HepG2 (cell line): ENCODE measurements around the gene CDC42EP5. TPM values are rescaled to one million over a fixed set of nuclear protein-coding genes. Genes with fewer than 3 reads are reported as not detected.

ENCODE experiments used
- ATAC-seq: fragments of 200-7000 bp; cut with Tn5 transposase; 3 replicates; pipeline ENCODE4 v1.9.1; 2020; ENCODE audit warnings: mild to moderate bottlenecking, moderate library complexity
- BruUV-seq: library from RNA; stranded (reverse); fragments of 400-500 nt; replicated peaks from 2 replicates; lab custom pipeline; 2021; lab: Mats Ljungman, UMichigan
- CTCF ChIA-PET: fragments of 300-600 bp; formaldehyde crosslinking; extraction: SDS; loops from one replicate; lab custom pipeline; 2021; ENCODE audit warnings: low total read pairs, inconsistent platforms, low intra/inter-chr PET ratio; lab: Yijun Ruan, JAX
- POLR2A ChIA-PET: fragments of 350-600 bp; sonication (Branson Sonifier 250); formaldehyde crosslinking; loops from one replicate; lab custom pipeline; 2020; ENCODE audit warnings: antibody characterized with exemption, inconsistent platforms; lab: Yijun Ruan, JAX
- DNase-seq: peaks from one replicate; pipeline ENCODE4 v3.0.0-alpha.2; 2015; ENCODE audit warnings: low spot score
- FAIRE-seq: peaks from 3 replicates; lab custom pipeline; 2011; peaks lifted over from hg19 to GRCh38; lab: Jason Lieb, UNC
- H2AFZ ChIP-seq: one replicate; pipeline ENCODE4 v1.6.1; 2011; ENCODE audit warnings: low read length, inconsistent platforms
- H3K27ac ChIP-seq: fragments of 300-600 bp; 3 replicates; pipeline ENCODE4 v1.8.0; 2011; ENCODE audit warnings: mixed run types, mild to moderate bottlenecking, mixed read lengths, low read length, inconsistent platforms; ENCODE audit not compliant: insufficient read depth; ENCODE audit errors: extremely low read length
- H3K27me3 ChIP-seq, 2 experiments: fragments of 200-600 bp in 1 of 2; 2 replicates in 1 of 2; 3 replicates in 1 of 2; pipeline versions ENCODE4 v1.6.0 to v1.8.0; 2011; ENCODE audit warnings: low read length in 2 of 2, mild to moderate bottlenecking in 2 of 2, moderate library complexity in 2 of 2, inconsistent platforms in 1 of 2; ENCODE audit not compliant: insufficient read depth in 2 of 2, control insufficient read depth in 1 of 2
- H3K36me3 ChIP-seq, 2 experiments: fragments of 200-600 bp in 1 of 2; replicated peaks in 1 of 2; 2 replicates in 1 of 2; 3 replicates in 1 of 2; pipeline versions ENCODE4 v1.5.1 to v1.8.0; 2011; ENCODE audit warnings: low read length in 2 of 2, inconsistent platforms in 1 of 2; ENCODE audit not compliant: insufficient read depth in 2 of 2, control insufficient read depth in 1 of 2
- H3K4me1 ChIP-seq: 2 replicates; pipeline ENCODE4 v1.5.1; 2012; ENCODE audit warnings: low read length, inconsistent platforms; ENCODE audit not compliant: insufficient read depth
- H3K4me2 ChIP-seq: 2 replicates; pipeline ENCODE4 v1.6.0; 2011; ENCODE audit warnings: low read depth, low read length, inconsistent platforms
- H3K4me3 ChIP-seq, 3 experiments: fragments of 200-600 bp in 1 of 3; sonication (generic), shearing (Covaris generic) in 1 of 3; replicated peaks in 1 of 3; 2 replicates each; pipeline ENCODE4 v1.5.1; 2011 to 2016; ENCODE audit warnings: low read length in 3 of 3, inconsistent platforms in 2 of 3, low read depth in 2 of 3, mild to moderate bottlenecking in 2 of 3, control low read depth in 1 of 3, mixed read lengths in 1 of 3; ENCODE audit not compliant: insufficient read depth in 1 of 3
- H3K79me2 ChIP-seq: one replicate; pipeline ENCODE4 v1.6.1; 2011; ENCODE audit warnings: low read length, inconsistent platforms; ENCODE audit not compliant: insufficient read depth
- H3K9ac ChIP-seq: 2 replicates; pipeline ENCODE4 v1.6.0; 2011; ENCODE audit warnings: mild to moderate bottlenecking, low read depth, low read length, inconsistent platforms; ENCODE audit not compliant: insufficient read depth
- H3K9me3 ChIP-seq: 2 replicates; pipeline ENCODE4 v1.5.1; 2012; ENCODE audit warnings: mild to moderate bottlenecking, low read length
- H4K20me1 ChIP-seq: 2 replicates; pipeline ENCODE4 v1.6.0; 2011; ENCODE audit warnings: inconsistent platforms, mild to moderate bottlenecking, low read length, moderate library complexity; ENCODE audit not compliant: insufficient read depth
- AKAP8 ChIP-seq: sonication (generic); formaldehyde crosslinking; IDR thresholded peaks from 2 replicates; pipeline ENCODE4 v1.5.1; 2020; ENCODE audit warnings: mild to moderate bottlenecking, missing genetic modification reagents
- DPF2 ChIP-seq: sonication (generic); formaldehyde crosslinking; IDR thresholded peaks from 2 replicates; pipeline ENCODE4 v1.4.0; 2020; ENCODE audit warnings: mild to moderate bottlenecking, low read depth, missing genetic modification reagents, borderline replicate concordance
- EHMT2 ChIP-seq: fragments of 200-600 bp; sonication (generic); IDR thresholded peaks from 2 replicates; pipeline ENCODE4 v1.7.0; 2017; ENCODE audit warnings: antibody characterized with exemption, low read depth, low read length, borderline replicate concordance
- ETV5 ChIP-seq: IDR thresholded peaks from 2 replicates; pipeline ENCODE4 v1.6.1; 2018; ENCODE audit warnings: missing biosample characterization, missing genetic modification reagents, inconsistent platforms, borderline replicate concordance
- FOSL2 ChIP-seq: sonication (generic); formaldehyde crosslinking; IDR thresholded peaks from 2 replicates; pipeline ENCODE4 v1.4.0; 2020; ENCODE audit warnings: missing genetic modification reagents
- GABPB1 ChIP-seq: IDR thresholded peaks from 2 replicates; pipeline ENCODE4 v1.6.1; 2016; ENCODE audit warnings: mild to moderate bottlenecking, missing genetic modification reagents, moderate library complexity, missing compliant biosample characterization
- GATAD1 ChIP-seq: IDR thresholded peaks from 2 replicates; pipeline ENCODE4 v1.6.1; 2016; ENCODE audit warnings: missing genetic modification reagents, missing compliant biosample characterization
- LCORL ChIP-seq, 2 experiments: fragments of 450-650 bp in 1 of 2; sonication (generic) in 1 of 2; formaldehyde crosslinking in 1 of 2; IDR thresholded peaks; 2 replicates each; pipeline versions ENCODE4 v1.5.0 to v1.6.1; 2017 to 2020; ENCODE audit warnings: antibody characterized with exemption in 1 of 2, missing genetic modification reagents in 1 of 2
- NKX3-1 ChIP-seq: sonication (generic); formaldehyde crosslinking; IDR thresholded peaks from 2 replicates; pipeline ENCODE4 v1.5.0; 2020; ENCODE audit warnings: missing genetic modification reagents
- POLR2G ChIP-seq: fragments of 200-400 bp; formaldehyde crosslinking; IDR thresholded peaks from 2 replicates; pipeline ENCODE4 v1.6.1; 2018; ENCODE audit warnings: mild to moderate bottlenecking, low read depth, low read length, moderate library complexity
- SALL1 ChIP-seq: sonication (generic); formaldehyde crosslinking; IDR thresholded peaks from 2 replicates; pipeline ENCODE4 v1.8.0; 2022; ENCODE audit warnings: mild to moderate bottlenecking, missing genetic modification reagents
- SMC3 ChIP-seq: IDR thresholded peaks from 2 replicates; pipeline ENCODE4 v1.6.1; 2011; ENCODE audit warnings: low read length, improper control_type of control experiment
- SRSF4 ChIP-seq: fragments of 200-400 bp; formaldehyde crosslinking; IDR thresholded peaks from one replicate; pipeline ENCODE4 v1.6.1; 2018; ENCODE audit warnings: mild to moderate bottlenecking, low read depth, low read length, moderate library complexity; ENCODE audit not compliant: poor library complexity, severe bottlenecking
- SUZ12 ChIP-seq: fragments of 150-350 bp; IDR thresholded peaks from 2 replicates; pipeline ENCODE4 v1.6.1; 2014; ENCODE audit warnings: low read depth, low read length
- TAF15 ChIP-seq: fragments of 200-400 bp; formaldehyde crosslinking; IDR thresholded peaks from one replicate; pipeline ENCODE4 v1.6.1; 2018; ENCODE audit warnings: mild to moderate bottlenecking, low read depth, low read length; ENCODE audit not compliant: poor library complexity, severe bottlenecking
- ZBTB38 ChIP-seq: sonication (generic); formaldehyde crosslinking; IDR thresholded peaks from 2 replicates; pipeline ENCODE4 v1.5.1; 2020; ENCODE audit warnings: mild to moderate bottlenecking, missing genetic modification reagents
- ZFP41 ChIP-seq: sonication (generic); formaldehyde crosslinking; IDR thresholded peaks from 2 replicates; pipeline ENCODE4 v1.4.0; 2020; ENCODE audit warnings: mild to moderate bottlenecking, missing genetic modification reagents, borderline replicate concordance
- WGBS: methylation state at CpG from one replicate; pipeline ENCODE4 v1.1.6; 2017; ENCODE audit warnings: low lambda C conversion rate; 5-methylcytosine and 5-hydroxymethylcytosine counted together
- in situ Hi-C: cut with HindIII; loops from 2 replicates; pipeline ENCODE4 v1.10.0; 2017; ENCODE audit warnings: low pct_unique_long_range_greater_than_20kb; ENCODE audit not compliant: extremely low pct_ligation_motif_present
- intact Hi-C: fragments of 100-400 bp; cut with micrococcal nuclease; formaldehyde crosslinking; loops from one replicate; pipeline ENCODE4 v1.10.0; 2022; ENCODE audit not compliant: unreplicated experiment
- polyA plus RNA-seq, 8 experiments: library from polyadenylated mRNA; depleted of rRNA in 3 of 8; stranded (reverse) in 7 of 8; unstranded in 1 of 8; fragments of >200 nt; fragmentation: Illumina TruSeq in 4 of 8; extraction: Trizol in 4 of 8; gene quantifications; 2 replicates each; pipeline versions ENCODE4 v1.2.1 to v1.2.3, GENCODE V29; 2011 to 2016; ENCODE audit warnings: low read depth in 4 of 8, missing spikeins in 1 of 8, mixed read lengths in 1 of 8; ENCODE audit not compliant: insufficient read depth in 1 of 8
- total RNA-seq, 5 experiments: library from RNA; depleted of rRNA; stranded (reverse); fragments of >200 nt; fragmentation: Illumina TruSeq; extraction: Trizol; gene quantifications; 2 replicates each; pipeline ENCODE4 v1.2.3, GENCODE V29; 2016; ENCODE audit warnings: low read depth in 1 of 5
- TF ChIP-seq, protein P1 (sequence below): sonication (generic); formaldehyde crosslinking; IDR thresholded peaks from 2 replicates; pipeline ENCODE4 v1.4.0; 2020; ENCODE audit warnings: missing genetic modification reagents
- TF ChIP-seq, protein P2 (sequence below), 2 experiments: fragments of 450-650 bp in 1 of 2; sonication (generic) in 1 of 2; formaldehyde crosslinking; IDR thresholded peaks; 2 replicates each; pipeline versions ENCODE4 v1.5.0 to v1.8.0; 2020 to 2022; ENCODE audit warnings: mild to moderate bottlenecking in 1 of 2, missing genetic modification reagents in 1 of 2

The CDC42EP5 gene
- total and polyA plus RNA-seq, 2 of the 13 experiments (the other 11 are each of a cell fraction or from before 2014, with no cell fraction given): 0.41 to 1.6 TPM

DNA sequence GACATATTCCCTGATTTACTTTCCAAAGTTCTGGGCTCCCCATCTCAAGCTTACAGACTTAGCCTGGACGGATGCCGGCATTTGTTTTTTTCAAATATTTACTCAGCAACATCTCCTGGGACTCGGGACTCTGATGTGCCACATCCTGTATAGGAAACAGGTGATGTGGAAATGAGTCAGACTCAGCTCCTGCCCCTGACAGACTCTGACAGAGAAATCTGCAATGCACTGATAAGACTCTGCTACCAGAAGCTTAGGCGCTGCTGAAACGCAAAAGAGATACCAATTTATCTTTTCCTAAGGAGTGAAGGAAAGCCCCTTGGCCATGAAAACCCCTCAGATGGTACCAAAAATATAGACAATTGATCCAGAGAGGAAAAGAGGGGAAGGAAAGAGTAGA lies 45.7 kb upstream of the CDC42EP5 start:
- no peaks in the 10 kb centered on the region for H3K9me3 ChIP-seq
- no TSS peak for BruUV-seq
- no peak overlapping the region for H3K4me2 ChIP-seq
- no peaks in the 10 kb centered on the region for H4K20me1 ChIP-seq
- 2% methylated on average over 5 of the region's 5 CpGs for WGBS
- no peak overlapping the region for H3K27ac ChIP-seq
- no peak overlapping the region for H3K4me3 ChIP-seq
- H2AFZ ChIP-seq: no peak overlapping the region
- H3K79me2 ChIP-seq: no peaks in the 10 kb centered on the region
- no peak overlapping the region for H3K9ac ChIP-seq
- H3K27me3 ChIP-seq: no peaks in the 10 kb centered on the region
- CTCF ChIA-PET: no interaction called here
- no peak for FAIRE-seq
- ATAC-seq: no peak
- POLR2A ChIA-PET: no interaction called here
- intact Hi-C loops: no loop called here
- no peaks in the 10 kb centered on the region for H3K36me3 ChIP-seq
- TF ChIP-seq GABPB1 (CRISPR knock-in tag) (no peak), SALL1 (CRISPR knock-in tag) (no peak), FOSL2 (peak; percentile 57), NKX3-1 (CRISPR knock-in tag) (no peak), ETV5 (CRISPR knock-in tag) (peak; percentile 47; the same call in 1 of the 2 replicates), ZBTB38 (CRISPR knock-in tag) (no peak), AKAP8 (no peak)
- TF ChIP-seq, all 625 proteins: peak for 2
- H3K4me1 ChIP-seq: no peaks in the 10 kb centered on the region
- in situ Hi-C loops: no loop called here
- DNase-seq: peak; percentile 27

DNA sequence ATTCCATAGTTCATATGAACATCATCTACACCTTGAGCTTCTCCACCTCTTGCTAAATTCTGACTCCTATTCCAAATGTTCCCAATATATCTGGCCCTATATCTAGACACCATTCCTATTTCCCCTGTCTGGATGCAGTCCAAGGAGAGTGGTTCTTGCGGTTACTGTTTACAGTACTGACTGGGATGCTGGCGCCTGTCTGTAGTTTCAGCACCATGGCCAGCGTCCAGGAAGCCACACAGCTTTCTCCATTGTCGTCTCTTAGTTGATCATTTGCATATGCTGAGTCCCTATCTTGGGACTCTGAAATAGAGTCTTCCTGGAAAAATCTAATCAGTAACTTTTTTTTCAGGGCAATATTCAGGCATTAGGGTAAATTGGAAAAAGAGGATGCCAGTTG lies 44.4 kb upstream of the CDC42EP5 start:
- H4K20me1 ChIP-seq: no peaks in the 10 kb centered on the region
- no peaks in the 10 kb centered on the region for H3K36me3 ChIP-seq
- BruUV-seq: no TSS peak
- no peaks in the 10 kb centered on the region for H3K79me2 ChIP-seq
- DNase-seq: peak; percentile 52
- no peaks in the 10 kb centered on the region for H3K9me3 ChIP-seq
- no peak overlapping the region for H2AFZ ChIP-seq
- WGBS: 5% methylated on average over 3 of the region's 4 CpGs
- ChIA-PET CTCF (no interaction called here), POLR2A (no interaction called here)
- in situ Hi-C loops: no loop called here
- H3K27ac ChIP-seq: no peak overlapping the region
- H3K4me2 ChIP-seq: no peak overlapping the region
- peak; percentile 15 for FAIRE-seq
- H3K27me3 ChIP-seq: no peaks in the 10 kb centered on the region
- H3K9ac ChIP-seq: no peak overlapping the region
- no peaks in the 10 kb centered on the region for H3K4me1 ChIP-seq
- intact Hi-C loops: no loop called here
- ATAC-seq: peak; percentile 63; the same call in 2 of the 3 replicates
- no peak overlapping the region for H3K4me3 ChIP-seq
- TF ChIP-seq ZFP41 (CRISPR knock-in tag) (no peak), POLR2G (no peak), LCORL (IDR thresholded peaks at IDR 0.05) (no peak), LCORL (CRISPR knock-in tag; IDR thresholded peaks at IDR 0.05) (no peak), GATAD1 (CRISPR knock-in tag) (0 out of 2 replicates have a peak, but pooled peaks have one; percentile 40), DPF2 (CRISPR knock-in tag) (no peak), SUZ12 (no peak), TAF15 (no peak), SMC3 (no peak), EHMT2 (peak; percentile 96; the same call in 1 of the 2 replicates), SRSF4 (no peak)
- TF ChIP-seq, protein P1, sequence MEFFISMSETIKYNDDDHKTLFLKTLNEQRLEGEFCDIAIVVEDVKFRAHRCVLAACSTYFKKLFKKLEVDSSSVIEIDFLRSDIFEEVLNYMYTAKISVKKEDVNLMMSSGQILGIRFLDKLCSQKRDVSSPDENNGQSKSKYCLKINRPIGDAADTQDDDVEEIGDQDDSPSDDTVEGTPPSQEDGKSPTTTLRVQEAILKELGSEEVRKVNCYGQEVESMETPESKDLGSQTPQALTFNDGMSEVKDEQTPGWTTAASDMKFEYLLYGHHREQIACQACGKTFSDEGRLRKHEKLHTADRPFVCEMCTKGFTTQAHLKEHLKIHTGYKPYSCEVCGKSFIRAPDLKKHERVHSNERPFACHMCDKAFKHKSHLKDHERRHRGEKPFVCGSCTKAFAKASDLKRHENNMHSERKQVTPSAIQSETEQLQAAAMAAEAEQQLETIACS: no peak
- TF ChIP-seq, protein P2, sequence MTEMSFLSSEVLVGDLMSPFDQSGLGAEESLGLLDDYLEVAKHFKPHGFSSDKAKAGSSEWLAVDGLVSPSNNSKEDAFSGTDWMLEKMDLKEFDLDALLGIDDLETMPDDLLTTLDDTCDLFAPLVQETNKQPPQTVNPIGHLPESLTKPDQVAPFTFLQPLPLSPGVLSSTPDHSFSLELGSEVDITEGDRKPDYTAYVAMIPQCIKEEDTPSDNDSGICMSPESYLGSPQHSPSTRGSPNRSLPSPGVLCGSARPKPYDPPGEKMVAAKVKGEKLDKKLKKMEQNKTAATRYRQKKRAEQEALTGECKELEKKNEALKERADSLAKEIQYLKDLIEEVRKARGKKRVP (CRISPR knock-in tag; IDR thresholded peaks at IDR 0.05): no peak
